Fibroblast of skin of scalp (primary cell): ENCODE results near the gene TSPAN13.

ENCODE experiments used
- DNase-seq: peaks from one replicate; pipeline ENCODE4 v3.0.0-alpha.2; 2013

TSPAN13 gene

GRCh38 chr7:16815001-16815400 is 61.4 kb downstream of the TSPAN13 start:
- DNase-seq = no peak

GRCh38 chr7:16816824-16817223 is 63.3 kb downstream of the TSPAN13 start:
- no peak for DNase-seq

GRCh38 chr7:16817536-16817935 is 64.0 kb downstream of the TSPAN13 start:
- peak; percentile 29 for DNase-seq

GRCh38 chr7:16818732-16819131 is 65.2 kb downstream of the TSPAN13 start:
- no peak for DNase-seq

GRCh38 chr7:16822029-16822428 is 68.5 kb downstream of the TSPAN13 start:
- DNase-seq = no peak

- DNase-seq = no peak
Measured at GRCh38 chr7:16826060-16826459, 72.5 kb downstream of the TSPAN13 start.

GRCh38 chr7:16833373-16833772 is 79.8 kb downstream of the TSPAN13 start:
- DNase-seq = no peak
